MM.1S (cell line): ENCODE measurements around the gene ARHGEF19.

Experiments used
- EZH2 ChIP-seq: fragments of 300-600 bp; sonication (generic); optimal IDR thresholded peaks from 2 replicates; pipeline ENCODE3; 2017; ENCODE audit warnings: low read depth, mild to moderate bottlenecking, antibody characterized with exemption, low read length, mixed read lengths
- EZH2phosphoT487 ChIP-seq: fragments of 300-600 bp; sonication (generic); IDR thresholded peaks from 2 replicates; pipeline ENCODE4 v1.6.1; 2018; ENCODE audit warnings: antibody characterized with exemption, low read length
- TF ChIP-seq, protein P1 (sequence below): fragments of 300-600 bp; sonication (generic); IDR thresholded peaks from 2 replicates; pipeline ENCODE4 v1.5.1; 2016; ENCODE audit warnings: antibody characterized with exemption, low read length, mixed read lengths

DNA sequence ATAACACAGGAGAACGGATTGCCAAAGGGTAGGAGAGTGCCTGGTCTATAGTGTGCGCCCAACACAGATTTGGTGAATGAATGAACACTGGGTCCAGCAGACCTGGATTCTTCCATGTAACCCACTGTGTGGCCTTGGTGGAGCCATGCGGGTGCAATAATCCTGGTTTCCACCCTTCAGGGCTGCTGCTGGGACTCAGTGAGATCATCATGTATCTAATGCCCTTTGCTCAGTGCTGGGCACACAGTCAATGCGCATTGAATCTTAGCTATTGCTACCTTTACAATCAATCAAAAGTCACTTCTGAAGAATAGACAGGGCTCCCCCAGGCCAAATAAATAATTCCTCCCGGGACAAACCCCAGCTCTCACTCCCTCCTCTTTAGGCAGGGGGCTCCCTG, 50.7 kb downstream of the ARHGEF19 start:
- TF ChIP-seq, protein P1, sequence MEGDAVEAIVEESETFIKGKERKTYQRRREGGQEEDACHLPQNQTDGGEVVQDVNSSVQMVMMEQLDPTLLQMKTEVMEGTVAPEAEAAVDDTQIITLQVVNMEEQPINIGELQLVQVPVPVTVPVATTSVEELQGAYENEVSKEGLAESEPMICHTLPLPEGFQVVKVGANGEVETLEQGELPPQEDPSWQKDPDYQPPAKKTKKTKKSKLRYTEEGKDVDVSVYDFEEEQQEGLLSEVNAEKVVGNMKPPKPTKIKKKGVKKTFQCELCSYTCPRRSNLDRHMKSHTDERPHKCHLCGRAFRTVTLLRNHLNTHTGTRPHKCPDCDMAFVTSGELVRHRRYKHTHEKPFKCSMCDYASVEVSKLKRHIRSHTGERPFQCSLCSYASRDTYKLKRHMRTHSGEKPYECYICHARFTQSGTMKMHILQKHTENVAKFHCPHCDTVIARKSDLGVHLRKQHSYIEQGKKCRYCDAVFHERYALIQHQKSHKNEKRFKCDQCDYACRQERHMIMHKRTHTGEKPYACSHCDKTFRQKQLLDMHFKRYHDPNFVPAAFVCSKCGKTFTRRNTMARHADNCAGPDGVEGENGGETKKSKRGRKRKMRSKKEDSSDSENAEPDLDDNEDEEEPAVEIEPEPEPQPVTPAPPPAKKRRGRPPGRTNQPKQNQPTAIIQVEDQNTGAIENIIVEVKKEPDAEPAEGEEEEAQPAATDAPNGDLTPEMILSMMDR: no peak
- TF ChIP-seq EZH2 (no peak), EZH2phosphoT487 (no peak)
